OCI-LY7 (cell line): ENCODE results near the gene RFX2.

Experiments
- EZH2phosphoT487 ChIP-seq: fragments of 200-600 bp; sonication (generic); IDR thresholded peaks from 2 replicates; pipeline ENCODE4 v1.6.1; 2018; ENCODE audit warnings: low read depth, borderline replicate concordance, mild to moderate bottlenecking, mixed run types, antibody characterized with exemption, low read length, moderate library complexity, mixed read lengths
- TF ChIP-seq, protein P1 (sequence below): fragments of 200-600 bp; sonication (generic); conservative IDR thresholded peaks from 2 replicates; pipeline ENCODE4 v1.5.1; 2014; ENCODE audit warnings: mild to moderate bottlenecking, antibody characterized with exemption, low read length, moderate library complexity, mixed read lengths

DNA sequence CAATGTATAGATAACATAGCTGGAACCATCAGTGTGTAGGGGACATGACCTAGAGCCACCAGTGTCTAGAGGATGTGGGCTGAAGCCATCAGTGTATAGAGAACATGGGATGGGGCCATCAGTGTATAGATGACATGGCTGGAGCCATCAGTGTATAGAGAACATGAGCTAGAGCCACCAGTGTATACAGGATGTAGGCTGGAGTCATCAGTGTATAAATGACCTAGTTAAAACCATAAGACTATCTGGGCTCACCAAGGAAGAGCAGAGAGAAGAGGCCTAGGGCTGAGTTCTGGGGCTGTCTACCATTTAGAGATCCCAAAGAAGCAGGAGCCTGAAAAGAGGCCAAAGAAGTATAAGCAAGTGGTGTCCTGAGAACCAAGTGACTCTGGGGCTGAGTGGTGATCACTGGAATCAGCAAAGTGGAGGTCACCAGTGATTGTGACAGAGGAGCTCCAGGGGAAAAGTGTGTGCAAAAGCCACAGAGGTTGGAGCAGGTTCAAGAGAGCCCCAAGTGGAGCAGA is 41.0 kb downstream of the RFX2 start:
- TF ChIP-seq, protein P1, sequence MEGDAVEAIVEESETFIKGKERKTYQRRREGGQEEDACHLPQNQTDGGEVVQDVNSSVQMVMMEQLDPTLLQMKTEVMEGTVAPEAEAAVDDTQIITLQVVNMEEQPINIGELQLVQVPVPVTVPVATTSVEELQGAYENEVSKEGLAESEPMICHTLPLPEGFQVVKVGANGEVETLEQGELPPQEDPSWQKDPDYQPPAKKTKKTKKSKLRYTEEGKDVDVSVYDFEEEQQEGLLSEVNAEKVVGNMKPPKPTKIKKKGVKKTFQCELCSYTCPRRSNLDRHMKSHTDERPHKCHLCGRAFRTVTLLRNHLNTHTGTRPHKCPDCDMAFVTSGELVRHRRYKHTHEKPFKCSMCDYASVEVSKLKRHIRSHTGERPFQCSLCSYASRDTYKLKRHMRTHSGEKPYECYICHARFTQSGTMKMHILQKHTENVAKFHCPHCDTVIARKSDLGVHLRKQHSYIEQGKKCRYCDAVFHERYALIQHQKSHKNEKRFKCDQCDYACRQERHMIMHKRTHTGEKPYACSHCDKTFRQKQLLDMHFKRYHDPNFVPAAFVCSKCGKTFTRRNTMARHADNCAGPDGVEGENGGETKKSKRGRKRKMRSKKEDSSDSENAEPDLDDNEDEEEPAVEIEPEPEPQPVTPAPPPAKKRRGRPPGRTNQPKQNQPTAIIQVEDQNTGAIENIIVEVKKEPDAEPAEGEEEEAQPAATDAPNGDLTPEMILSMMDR, result no peak
- TF ChIP-seq EZH2phosphoT487, result no peak
